Adrenal gland (tissue), 12 donors: ENCODE measurements around the gene FBXL7. TPM values are rescaled to one million over a fixed set of nuclear protein-coding genes. Genes with fewer than 3 reads are reported as not detected.

Source experiments
- DNase-seq, 7 donors: peaks; one replicate each; pipeline ENCODE4 v3.0.0-alpha.2; 2019 to 2020
- H3K27ac ChIP-seq, 5 donors: fragments of 200-600 bp; sonication (generic) in 4 of 5; 1 replicate in 3 of 5; 2 replicates in 2 of 5; pipeline versions ENCODE4 v1.5.1 to v1.8.0; 2016 to 2020; ENCODE audit warnings: mild to moderate bottlenecking in 1 of 5
- H3K27me3 ChIP-seq: fragments of 200-600 bp; 2 replicates; pipeline ENCODE4 v1.8.0; 2021
- H3K36me3 ChIP-seq, 2 donors: fragments of 200-600 bp; replicated peaks in 1 of 2; 1 replicate in 1 of 2; 2 replicates in 1 of 2; pipeline versions ENCODE4 v1.5.1 to v1.8.0; 2018 to 2022
- H3K4me1 ChIP-seq, 2 donors: fragments of 200-600 bp; replicated peaks in 1 of 2; 1 replicate in 1 of 2; 2 replicates in 1 of 2; pipeline versions ENCODE4 v1.5.1 to v1.8.0; 2018 to 2021
- H3K4me3 ChIP-seq, 4 donors: fragments of 200-600 bp; sonication (generic) in 3 of 4; one replicate each; pipeline ENCODE4 v1.5.1; 2016 to 2018
- H3K9me3 ChIP-seq, 3 donors: fragments of 200-600 bp; sonication (generic) in 1 of 3; replicated peaks in 1 of 3; 1 replicate in 2 of 3; 2 replicates in 1 of 3; pipeline versions ENCODE4 v1.5.1 to v1.8.0; 2016 to 2021
- POLR2A ChIP-seq, 2 donors: fragments of 450-650 bp; IDR thresholded peaks; one replicate each; pipeline ENCODE4 v1.6.1; 2017; ENCODE audit warnings: antibody characterized with exemption in 2 of 2, mild to moderate bottlenecking in 2 of 2, moderate library complexity in 1 of 2
- WGBS, 4 donors: extraction: QIAGEN DNeasy Blood & Tissue Kit in 2 of 4; methylation state at CpG; one replicate each; pipeline versions ENCODE4 v1.1.5 to v1.1.7; 2013 to 2017; 5-methylcytosine and 5-hydroxymethylcytosine counted together
- intact Hi-C, 2 donors: fragments of 100-400 bp; cut with DNase I; formaldehyde crosslinking; loops; one replicate each; pipeline versions ENCODE4 v1.14.1 to v1.15.0; 2022 to 2023
- polyA plus RNA-seq, 3 donors: library from polyadenylated mRNA; stranded (reverse); fragments of 200-250 nt in 2 of 3; fragments of 350-450 nt in 1 of 3; fragmentation: Illumina TruSeq in 1 of 3; extraction: RNeasy Lipid Tissue Mini Kit (QIAGEN cat#74804) in 1 of 3; gene quantifications; one replicate each; pipeline ENCODE4 v1.2.3, GENCODE V29; 2013 to 2014
- total RNA-seq, 9 donors: library from RNA; depleted of rRNA in 4 of 9; stranded (reverse); fragments of >200 nt in 4 of 9; fragments of 120-200 nt in 1 of 9; fragmentation: NEBNext Ultra II Directional in 1 of 9; extraction: Animal tissue kit (Norgen Biotek cat#: 25700) in 1 of 9; gene quantifications; one replicate each; pipeline versions ENCODE4 v1.1.0 to v1.2.4, GENCODE V29; 2013 to 2023
- TF ChIP-seq, protein P1 (sequence below), 6 experiments: fragments of 450-650 bp in 4 of 6; fragments of 200-600 bp in 2 of 6; sonication (generic) in 1 of 6; IDR thresholded peaks; 1 replicate in 5 of 6; 2 replicates in 1 of 6; pipeline versions ENCODE4 v1.5.1 to v1.8.0; 2016 to 2021; ENCODE audit warnings: antibody characterized with exemption in 6 of 6, mild to moderate bottlenecking in 2 of 6, moderate library complexity in 1 of 6
- donor health status: healthy with polysubstance abuse.
- donor health status: Bipolar disorder and iron deficiency.
- donor health status: DM: yes; HTN: yes; CAD: no.
- donor health status: DM: no; HTN: no; CAD: no.
- donor health status: DM: no; HTN: no; CAD: no.
- donor health status: DM: yes; HTN: yes; CAD: no.

The FBXL7 gene
- total and polyA plus RNA-seq, 12 donors, result 22.6 to 59.1 (median 34.0) TPM

DNA sequence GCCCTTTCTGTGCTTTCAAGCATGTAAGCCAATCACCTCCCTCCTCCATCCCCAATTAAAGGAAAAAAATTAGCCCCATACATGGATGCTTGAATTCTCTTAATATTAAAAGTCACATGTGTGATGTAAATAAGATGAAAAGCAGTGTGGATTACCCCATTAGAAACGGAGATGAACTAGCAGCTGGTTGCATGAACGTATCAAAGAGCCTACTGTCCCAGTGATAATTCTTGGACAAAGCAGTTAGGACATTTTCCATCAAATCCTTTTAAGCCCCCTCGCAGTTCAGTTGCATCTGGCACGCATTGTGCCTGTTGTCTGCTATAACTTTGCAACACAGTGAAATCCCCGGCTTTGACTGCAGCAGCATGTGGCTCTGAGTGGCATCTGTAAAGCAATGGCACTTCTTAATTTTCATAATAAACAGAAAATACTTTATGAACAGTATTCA lies 285.6 kb downstream of the FBXL7 start:
- Histone ChIP-seq H3K36me3 (no peaks in the 10 kb centered on the region), H3K4me3 (peak overlapping the region in 1 of 4 donors; percentile 12), H3K27me3 (no peaks in the 10 kb centered on the region), H3K27ac (peak overlapping the region in 2 of 5 donors; percentile 36 to 41), H3K9me3 (no peaks in the 10 kb centered on the region), H3K4me1 (peaks cover 0 to 21% of the 10 kb centered on the region in 2 donors)
- DNase-seq, result no peak
- intact Hi-C loops, result no loop called here
- 43 to 54% (median 50%) methylated on average over 5 of the region's 5 CpGs for whole genome bisulfite sequencing, 4 donors
- TF ChIP-seq, protein P1, sequence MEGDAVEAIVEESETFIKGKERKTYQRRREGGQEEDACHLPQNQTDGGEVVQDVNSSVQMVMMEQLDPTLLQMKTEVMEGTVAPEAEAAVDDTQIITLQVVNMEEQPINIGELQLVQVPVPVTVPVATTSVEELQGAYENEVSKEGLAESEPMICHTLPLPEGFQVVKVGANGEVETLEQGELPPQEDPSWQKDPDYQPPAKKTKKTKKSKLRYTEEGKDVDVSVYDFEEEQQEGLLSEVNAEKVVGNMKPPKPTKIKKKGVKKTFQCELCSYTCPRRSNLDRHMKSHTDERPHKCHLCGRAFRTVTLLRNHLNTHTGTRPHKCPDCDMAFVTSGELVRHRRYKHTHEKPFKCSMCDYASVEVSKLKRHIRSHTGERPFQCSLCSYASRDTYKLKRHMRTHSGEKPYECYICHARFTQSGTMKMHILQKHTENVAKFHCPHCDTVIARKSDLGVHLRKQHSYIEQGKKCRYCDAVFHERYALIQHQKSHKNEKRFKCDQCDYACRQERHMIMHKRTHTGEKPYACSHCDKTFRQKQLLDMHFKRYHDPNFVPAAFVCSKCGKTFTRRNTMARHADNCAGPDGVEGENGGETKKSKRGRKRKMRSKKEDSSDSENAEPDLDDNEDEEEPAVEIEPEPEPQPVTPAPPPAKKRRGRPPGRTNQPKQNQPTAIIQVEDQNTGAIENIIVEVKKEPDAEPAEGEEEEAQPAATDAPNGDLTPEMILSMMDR (IDR thresholded peaks at IDR 0.05), result no peak
- TF ChIP-seq POLR2A (IDR thresholded peaks at IDR 0.05), result no peak

DNA sequence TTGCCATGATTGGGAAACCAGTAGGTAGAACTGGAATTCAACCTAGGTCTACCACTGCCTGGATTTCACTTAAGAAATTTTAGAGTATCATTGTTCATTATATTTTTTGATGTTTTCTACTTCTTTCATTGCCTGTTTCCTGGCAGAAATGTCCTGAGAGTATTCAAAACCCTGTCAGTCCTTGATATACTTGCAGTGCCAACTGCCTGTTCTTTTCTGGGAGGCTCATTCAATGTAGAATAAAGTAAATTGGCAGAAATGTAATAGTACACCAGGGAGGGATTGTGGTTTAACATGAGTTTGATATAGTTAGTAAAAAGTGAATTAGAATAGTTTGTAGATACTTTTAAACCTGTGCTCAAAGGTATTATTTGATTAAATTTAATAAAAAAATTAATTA lies 286.3 kb downstream of the FBXL7 start:
- no peak for DNase-seq
- Histone ChIP-seq H3K27ac (peak overlapping the region in 3 of 5 donors; percentile 30 to 41 (median 36)), H3K36me3 (no peaks in the 10 kb centered on the region), H3K27me3 (no peaks in the 10 kb centered on the region), H3K9me3 (no peaks in the 10 kb centered on the region), H3K4me3 (peak overlapping the region in 1 of 4 donors; percentile 12), H3K4me1 (peaks cover 0 to 21% of the 10 kb centered on the region in 2 donors)
- TF ChIP-seq, protein P1 (IDR thresholded peaks at IDR 0.05), result no peak
- TF ChIP-seq POLR2A (IDR thresholded peaks at IDR 0.05), result no peak
- intact Hi-C loops, result no loop called here

DNA sequence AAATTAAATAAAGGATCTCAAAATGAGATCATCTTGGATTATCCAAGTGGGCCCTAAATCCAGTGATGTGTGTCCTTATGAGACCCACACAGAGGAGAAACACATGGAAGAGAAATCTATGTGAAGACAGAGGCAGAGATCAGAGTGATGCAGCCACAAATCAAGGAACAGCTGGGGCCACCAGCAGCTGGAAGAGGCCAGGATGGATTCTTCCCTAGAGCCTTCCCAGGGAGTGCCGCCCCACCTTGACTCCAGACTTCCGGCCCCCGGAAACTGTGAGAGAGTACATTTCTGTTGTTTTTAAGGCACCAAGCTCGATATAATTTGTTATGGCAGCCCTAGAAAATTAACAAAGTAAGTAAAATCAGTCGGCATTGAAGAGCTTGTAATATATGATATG lies 286.9 kb downstream of the FBXL7 start:
- TF ChIP-seq POLR2A (IDR thresholded peaks at IDR 0.05), result no peak
- TF ChIP-seq, protein P1 (IDR thresholded peaks at IDR 0.05), result no peak
- H3K27me3 ChIP-seq, result no peaks in the 10 kb centered on the region
- DNase-seq, result no peak
- intact Hi-C loops, result no loop called here
- H3K9me3 ChIP-seq, result no peaks in the 10 kb centered on the region
- WGBS, 4 donors, result 71 to 85% (median 78%) methylated on average over 5 of the region's 5 CpGs
- no peak overlapping the region for H3K27ac ChIP-seq
- H3K4me1 ChIP-seq, result peaks cover 0 to 21% of the 10 kb centered on the region in 2 donors
- H3K4me3 ChIP-seq, result no peak overlapping the region
- no peaks in the 10 kb centered on the region for H3K36me3 ChIP-seq

DNA sequence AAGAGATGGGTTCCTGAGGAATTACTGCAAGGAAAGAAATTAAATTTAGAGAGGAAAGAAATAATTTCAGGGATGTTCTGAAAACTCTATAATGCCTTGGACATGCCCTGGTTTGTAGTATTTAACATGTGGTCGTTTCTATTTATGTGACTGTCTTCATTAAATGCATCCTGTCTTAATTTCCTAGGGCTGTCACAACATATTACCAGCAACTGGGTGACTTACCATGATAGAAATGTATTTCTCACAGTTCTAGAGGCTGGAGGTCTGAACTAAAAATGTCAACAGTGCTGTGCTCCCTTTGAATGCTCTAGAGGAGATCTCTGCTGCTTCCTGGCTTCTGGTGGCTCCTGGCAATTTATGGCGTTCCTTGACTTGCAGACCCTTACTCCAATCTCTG lies 287.7 kb downstream of the FBXL7 start:
- 81 to 92% (median 83%) methylated on average over 2 of the region's 2 CpGs for WGBS, 4 donors
- Histone ChIP-seq H3K4me1 (peaks cover 0 to 21% of the 10 kb centered on the region in 2 donors), H3K4me3 (no peak overlapping the region), H3K9me3 (no peaks in the 10 kb centered on the region), H3K36me3 (no peaks in the 10 kb centered on the region), H3K27me3 (no peaks in the 10 kb centered on the region), H3K27ac (no peak overlapping the region)
- TF ChIP-seq, protein P1 (IDR thresholded peaks at IDR 0.05), result no peak
- no peak for TF ChIP-seq POLR2A (IDR thresholded peaks at IDR 0.05)
- intact Hi-C loops, result no loop called here
- no peak for DNase-seq
